Hematopoietic multipotent progenitor cell treated with erythropoietin and hydrocortisone succinate and interleukin-3 and kit ligand, for 6 days (in vitro differentiated cells): Measurements from ENCODE around the gene ATG2B.
"Not testable (repeated sequence)": the region's sequence is repeated elsewhere in the genome, so short reads cannot be mapped to it uniquely, and the experiment has no call there.

Source experiments
- DNase-seq: peaks from one replicate; pipeline ENCODE4 v3.0.0-alpha.2; 2015

ATG2B gene

GRCh38 chr14:96370528-96370927 is 7.4 kb upstream of the ATG2B start:
- no peak for DNase-seq

- DNase-seq = peak; percentile 43
These were observed 5.4 kb upstream of the ATG2B start for GRCh38 chr14:96368534-96368933.

GRCh38 chr14:96364962-96365361 is 1.8 kb upstream of the ATG2B start:
- DNase-seq = peak; percentile 59

GRCh38 chr14:96363751-96364336 is 703 bp upstream of the ATG2B start:
- peak; percentile 77 for DNase-seq

GRCh38 chr14:96362071-96362964 is 823 bp downstream of the ATG2B start:
- DNase-seq = peak; percentile 87

- DNase-seq = peak; percentile 31
These were observed 3.2 kb downstream of the ATG2B start for GRCh38 chr14:96359959-96360358.

GRCh38 chr14:96357216-96357615 is 5.9 kb downstream of the ATG2B start:
- DNase-seq = no peak

- DNase-seq = no peak
These were observed 8.9 kb downstream of the ATG2B start for GRCh38 chr14:96354246-96354645.

GRCh38 chr14:96352708-96353107 is 10.4 kb downstream of the ATG2B start:
- no peak for DNase-seq

GRCh38 chr14:96351986-96352385 is 11.2 kb downstream of the ATG2B start:
- peak; percentile 20 for DNase-seq

GRCh38 chr14:96349286-96350075 is 13.7 kb downstream of the ATG2B start:
- peak; percentile 58 for DNase-seq

GRCh38 chr14:96347957-96348356 is 15.2 kb downstream of the ATG2B start:
- DNase-seq = not testable (repeated sequence)

GRCh38 chr14:96345669-96346068 is 17.5 kb downstream of the ATG2B start:
- DNase-seq = no peak

- DNase-seq = no peak
These were observed 21.8 kb downstream of the ATG2B start for GRCh38 chr14:96341323-96341722.

- no peak for DNase-seq
These were observed 24.6 kb downstream of the ATG2B start for GRCh38 chr14:96338551-96338950.

- DNase-seq = no peak
These were observed 38.9 kb downstream of the ATG2B start for GRCh38 chr14:96324219-96324618.

- no peak for DNase-seq
These were observed 42.5 kb downstream of the ATG2B start for GRCh38 chr14:96320605-96321004.

GRCh38 chr14:96318836-96319235 is 44.3 kb downstream of the ATG2B start:
- DNase-seq = no peak

GRCh38 chr14:96316087-96316486 is 47.1 kb downstream of the ATG2B start:
- DNase-seq = no peak

- no peak for DNase-seq
These were observed 52.2 kb downstream of the ATG2B start for GRCh38 chr14:96310906-96311305.

GRCh38 chr14:96309896-96310330 is 53.2 kb downstream of the ATG2B start:
- DNase-seq = peak; percentile 31

GRCh38 chr14:96309133-96309895 is 53.8 kb downstream of the ATG2B start:
- no peak for DNase-seq

GRCh38 chr14:96307434-96307833 is 55.7 kb downstream of the ATG2B start:
- DNase-seq = no peak
